Cardiac fibroblast (primary cell): ENCODE data around the gene MAN1A2.
A peak's percentile ranks its signal among the peaks of the same experiment; 100 is the strongest.

Experiments
- DNase-seq, 2 donors: peaks; one replicate each; pipeline versions ENCODE4 v3.0.0 to v3.0.0-alpha.2; 2010; ENCODE audit warnings: low read depth in 2 of 2
- H3K4me3 ChIP-seq, 2 donors: replicated peaks in 1 of 2; 1 replicate in 1 of 2; 2 replicates in 1 of 2; pipeline ENCODE4 v1.5.1; 2011; ENCODE audit warnings: low read depth in 2 of 2, low read length in 2 of 2, mild to moderate bottlenecking in 2 of 2, moderate library complexity in 1 of 2
- TF ChIP-seq, protein P1 (sequence below): IDR thresholded peaks from one replicate; pipeline ENCODE4 v1.5.1; 2011; ENCODE audit warnings: low read depth, mild to moderate bottlenecking, low read length, inconsistent platforms

Gene MAN1A2

DNA sequence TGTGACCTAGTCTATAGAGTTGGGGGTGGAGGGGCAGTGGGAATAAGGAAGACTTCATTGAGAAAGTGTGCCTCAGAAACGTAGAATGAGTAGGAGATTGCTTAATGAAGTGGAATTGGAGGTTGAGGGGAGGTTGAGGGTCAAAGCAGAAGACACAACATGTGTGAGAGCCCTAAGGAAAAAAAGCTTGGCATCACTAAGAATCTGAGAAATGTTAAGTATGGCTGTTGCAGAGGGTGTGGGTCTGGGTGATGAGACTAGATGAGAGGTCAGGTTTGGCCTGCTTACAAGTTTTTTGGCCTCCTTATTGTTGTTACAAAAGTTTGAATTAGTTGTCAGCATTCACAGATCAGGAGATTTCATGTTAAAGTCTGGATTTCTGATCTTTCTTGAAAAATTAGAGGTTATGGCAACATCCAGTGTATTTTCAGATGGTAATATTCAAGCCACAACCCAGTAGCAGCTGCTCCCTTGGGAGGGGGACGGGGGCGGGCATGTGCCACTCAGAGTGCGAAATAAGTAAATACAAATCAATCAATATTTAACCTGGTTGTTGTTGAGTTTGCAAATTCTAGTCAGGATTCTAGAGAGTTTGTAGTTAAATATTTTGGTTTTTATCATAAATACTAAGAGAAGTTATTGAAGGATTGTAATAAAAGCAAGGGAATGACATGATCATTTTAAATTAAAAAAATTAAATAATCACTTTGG is 4.3 kb downstream of the MAN1A2 start:
- TF ChIP-seq, protein P1, sequence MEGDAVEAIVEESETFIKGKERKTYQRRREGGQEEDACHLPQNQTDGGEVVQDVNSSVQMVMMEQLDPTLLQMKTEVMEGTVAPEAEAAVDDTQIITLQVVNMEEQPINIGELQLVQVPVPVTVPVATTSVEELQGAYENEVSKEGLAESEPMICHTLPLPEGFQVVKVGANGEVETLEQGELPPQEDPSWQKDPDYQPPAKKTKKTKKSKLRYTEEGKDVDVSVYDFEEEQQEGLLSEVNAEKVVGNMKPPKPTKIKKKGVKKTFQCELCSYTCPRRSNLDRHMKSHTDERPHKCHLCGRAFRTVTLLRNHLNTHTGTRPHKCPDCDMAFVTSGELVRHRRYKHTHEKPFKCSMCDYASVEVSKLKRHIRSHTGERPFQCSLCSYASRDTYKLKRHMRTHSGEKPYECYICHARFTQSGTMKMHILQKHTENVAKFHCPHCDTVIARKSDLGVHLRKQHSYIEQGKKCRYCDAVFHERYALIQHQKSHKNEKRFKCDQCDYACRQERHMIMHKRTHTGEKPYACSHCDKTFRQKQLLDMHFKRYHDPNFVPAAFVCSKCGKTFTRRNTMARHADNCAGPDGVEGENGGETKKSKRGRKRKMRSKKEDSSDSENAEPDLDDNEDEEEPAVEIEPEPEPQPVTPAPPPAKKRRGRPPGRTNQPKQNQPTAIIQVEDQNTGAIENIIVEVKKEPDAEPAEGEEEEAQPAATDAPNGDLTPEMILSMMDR = no peak
- H3K4me3 ChIP-seq = no peak overlapping the region
- DNase-seq = peak; percentile 62 to 73

DNA sequence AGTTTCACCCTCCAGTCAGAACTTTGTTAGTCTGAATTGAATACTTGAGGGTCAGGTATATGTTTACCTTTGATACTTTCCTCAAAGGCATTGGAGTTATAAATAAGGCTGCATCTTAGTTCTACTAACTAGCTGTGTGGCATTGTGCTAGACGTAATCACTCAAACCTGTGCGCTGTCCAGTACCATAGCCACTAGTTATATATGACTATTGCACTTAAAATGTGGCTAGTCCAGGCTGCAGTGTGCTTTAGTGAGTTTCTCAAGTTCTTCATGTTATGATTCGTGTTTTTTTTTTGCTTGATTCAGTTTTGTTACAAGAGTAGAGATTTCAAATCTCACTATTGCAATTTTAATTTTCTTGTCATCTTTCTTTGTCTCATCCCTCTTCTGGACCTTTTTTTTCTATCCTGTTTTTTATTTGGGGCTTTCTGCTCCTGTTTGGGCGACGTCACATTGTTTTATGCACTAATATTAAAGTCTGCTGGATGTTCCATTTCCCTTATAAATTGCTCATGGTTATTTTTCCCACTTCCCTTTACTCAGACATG is 5.7 kb downstream of the MAN1A2 start:
- DNase-seq = peak in 1 of 2 donors; percentile 28
- TF ChIP-seq, protein P1 = no peak
- H3K4me3 ChIP-seq = no peak overlapping the region

DNA sequence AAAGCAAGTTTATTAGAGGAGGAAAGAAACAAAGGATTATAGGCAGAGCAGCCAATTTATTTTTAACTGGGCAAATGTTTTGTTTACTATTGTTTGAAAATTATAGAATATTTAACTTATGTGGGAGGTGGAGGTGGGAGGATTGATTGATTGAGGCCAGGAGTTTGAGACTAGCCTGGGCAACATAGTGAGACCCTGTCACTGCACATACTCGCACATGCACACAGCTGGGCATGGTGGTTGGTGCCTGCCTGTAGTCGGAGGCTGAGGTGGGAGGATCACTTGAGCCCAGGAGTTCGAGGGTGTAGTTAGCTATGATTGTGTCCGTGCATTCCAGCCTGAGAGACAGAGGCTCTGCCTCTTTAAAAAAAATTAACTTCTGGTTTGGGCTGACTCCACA is 6.7 kb downstream of the MAN1A2 start:
- DNase-seq = no peak
- no peak overlapping the region for H3K4me3 ChIP-seq
- TF ChIP-seq, protein P1 = no peak

DNA sequence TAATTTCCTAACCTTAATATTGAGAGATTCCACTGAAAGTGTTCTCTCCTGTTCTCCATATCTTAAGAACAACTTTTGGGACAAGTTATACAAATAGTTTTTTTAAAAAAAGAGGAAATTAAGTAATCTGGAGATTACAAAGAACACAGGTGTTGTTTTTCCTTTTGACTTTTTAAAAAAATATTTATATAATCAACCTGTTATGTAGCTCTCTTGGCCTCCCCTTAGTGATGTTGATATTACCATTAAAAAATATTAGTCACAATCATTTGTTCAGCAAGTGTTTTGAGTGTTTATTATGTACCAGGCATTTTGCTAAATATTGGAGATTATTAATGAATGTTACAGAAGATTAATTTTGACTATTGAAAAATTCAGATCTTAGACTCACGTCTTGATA is 8.1 kb downstream of the MAN1A2 start:
- H3K4me3 ChIP-seq = no peak overlapping the region
- no peak for DNase-seq
- TF ChIP-seq, protein P1 = no peak

DNA sequence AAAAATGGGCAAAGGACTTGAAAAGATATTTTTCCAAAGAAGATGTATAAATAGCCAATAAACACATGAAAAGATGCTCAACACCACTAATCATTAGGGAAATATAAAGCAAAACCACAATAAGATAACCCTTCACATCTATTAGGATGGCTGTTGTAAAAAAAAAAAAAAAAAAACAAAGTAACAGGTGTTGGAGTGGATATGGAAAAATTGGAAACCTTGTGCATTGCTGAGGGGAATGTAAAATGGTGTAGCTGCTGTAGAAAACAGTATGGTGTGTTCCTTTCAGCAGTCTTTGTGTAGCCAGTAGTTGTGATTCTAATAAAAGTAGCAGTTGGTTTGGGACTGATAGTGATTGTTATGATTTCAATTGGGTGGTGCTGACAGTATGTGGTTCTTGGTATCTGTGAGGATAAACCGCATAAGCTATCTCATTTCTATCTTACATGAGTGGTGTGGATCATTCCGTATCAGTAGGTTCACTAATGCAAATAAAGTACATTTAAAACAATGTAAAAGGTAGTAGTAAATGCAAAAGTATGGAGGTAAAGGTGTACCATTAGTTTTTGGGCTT is 19.9 kb downstream of the MAN1A2 start:
- DNase-seq = no peak
- H3K4me3 ChIP-seq = no peak overlapping the region
- TF ChIP-seq, protein P1 = no peak

DNA sequence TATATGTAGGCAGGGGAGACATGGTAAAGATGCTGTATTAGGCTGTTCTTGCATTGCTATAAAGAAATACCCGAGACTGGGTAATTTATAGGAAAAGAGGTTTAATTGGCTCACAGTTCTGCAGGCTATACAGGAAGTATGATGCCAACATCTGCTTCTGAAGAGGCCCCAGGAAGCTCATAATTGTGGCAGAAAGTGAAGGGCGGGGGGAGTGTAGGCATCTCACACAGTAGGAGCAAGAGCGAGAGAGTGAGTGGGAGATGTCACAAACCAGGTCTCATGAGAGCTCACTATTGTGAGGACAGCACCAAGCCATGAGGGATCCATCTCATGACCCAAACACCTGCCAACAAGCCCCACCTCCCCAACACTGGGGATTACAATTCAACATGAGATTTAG is 21.1 kb downstream of the MAN1A2 start:
- H3K4me3 ChIP-seq = no peak overlapping the region
- DNase-seq = no peak
- TF ChIP-seq, protein P1 = no peak
